Smooth muscle cell (in vitro differentiated cells): ENCODE data around the gene CCDC138. TPM values are rescaled to one million over a fixed set of nuclear protein-coding genes. Genes with fewer than 3 reads are reported as not detected.

Experiments used
- DNase-seq: peaks from one replicate; lab custom pipeline; 2025; ENCODE audit not compliant: unreplicated experiment; lab: John Stamatoyannopoulos, UW
- H2AFZ ChIP-seq: fragments of 200-600 bp; sonication (generic); 2 replicates; pipeline ENCODE4 v1.6.0; 2016; ENCODE audit warnings: antibody characterized with exemption, low read depth, mild to moderate bottlenecking
- H3F3A ChIP-seq: fragments of 200-600 bp; sonication (generic); 2 replicates; pipeline ENCODE4 v1.6.0; 2017; ENCODE audit warnings: antibody characterized with exemption, low read depth
- H3K27ac ChIP-seq: fragments of 200-600 bp; sonication (generic); 2 replicates; pipeline ENCODE4 v1.5.1; 2016; ENCODE audit warnings: low read depth, mild to moderate bottlenecking
- H3K27me3 ChIP-seq: fragments of 200-600 bp; sonication (generic); 2 replicates; pipeline ENCODE4 v1.6.1; 2016; ENCODE audit warnings: low read depth, mild to moderate bottlenecking
- H3K36me3 ChIP-seq: fragments of 200-600 bp; sonication (generic); 2 replicates; pipeline ENCODE4 v1.5.1; 2016; ENCODE audit warnings: low read depth
- H3K4me1 ChIP-seq: fragments of 200-600 bp; sonication (generic); 2 replicates; pipeline ENCODE4 v1.5.1; 2016; ENCODE audit warnings: low read depth
- H3K4me2 ChIP-seq: fragments of 200-600 bp; sonication (generic); 2 replicates; pipeline ENCODE4 v1.6.0; 2016; ENCODE audit warnings: mild to moderate bottlenecking
- H3K4me3 ChIP-seq: fragments of 200-600 bp; sonication (generic); 2 replicates; pipeline ENCODE4 v1.5.1; 2016; ENCODE audit warnings: mild to moderate bottlenecking
- H3K79me2 ChIP-seq: fragments of 200-600 bp; sonication (generic); 2 replicates; pipeline ENCODE4 v1.6.0; 2016; ENCODE audit warnings: low read depth, mild to moderate bottlenecking
- H3K9ac ChIP-seq: fragments of 200-600 bp; sonication (generic); 2 replicates; pipeline ENCODE4 v1.6.0; 2016; ENCODE audit warnings: low read depth
- H3K9me3 ChIP-seq: fragments of 200-600 bp; sonication (generic); replicated peaks from 2 replicates; pipeline ENCODE4 v1.5.1; 2016; ENCODE audit warnings: low read depth
- H4K20me1 ChIP-seq: fragments of 200-600 bp; sonication (generic); 2 replicates; pipeline ENCODE4 v1.6.0; 2016; ENCODE audit warnings: low read depth
- WGBS: methylation state at CpG from one replicate; pipeline ENCODE4 v1.1.7; 2016; ENCODE audit warnings: low lambda C conversion rate; 5-methylcytosine and 5-hydroxymethylcytosine counted together
- polyA plus RNA-seq: library from polyadenylated mRNA; unstranded; fragments of >200 nt; fragmentation: Nextera tagmentation; extraction: Ambion mirVana; gene quantifications from 2 replicates; pipeline ENCODE4 v1.2.1, GENCODE V29; 2016
- total RNA-seq: library from RNA; depleted of rRNA; stranded (reverse); fragments of >200 nt; gene quantifications from 2 replicates; pipeline ENCODE4 v1.2.3, GENCODE V29; 2014
- TF ChIP-seq, protein P1 (sequence below): fragments of 200-600 bp; sonication (generic); IDR thresholded peaks from 2 replicates; pipeline ENCODE4 v1.5.1; 2017; ENCODE audit warnings: borderline replicate concordance, mild to moderate bottlenecking, antibody characterized with exemption; ENCODE audit not compliant: insufficient read depth, poor library complexity, severe bottlenecking

Gene CCDC138
- total and polyA plus RNA-seq, 2 experiments from 2014 or later = 2.7 to 5.9 TPM

DNA sequence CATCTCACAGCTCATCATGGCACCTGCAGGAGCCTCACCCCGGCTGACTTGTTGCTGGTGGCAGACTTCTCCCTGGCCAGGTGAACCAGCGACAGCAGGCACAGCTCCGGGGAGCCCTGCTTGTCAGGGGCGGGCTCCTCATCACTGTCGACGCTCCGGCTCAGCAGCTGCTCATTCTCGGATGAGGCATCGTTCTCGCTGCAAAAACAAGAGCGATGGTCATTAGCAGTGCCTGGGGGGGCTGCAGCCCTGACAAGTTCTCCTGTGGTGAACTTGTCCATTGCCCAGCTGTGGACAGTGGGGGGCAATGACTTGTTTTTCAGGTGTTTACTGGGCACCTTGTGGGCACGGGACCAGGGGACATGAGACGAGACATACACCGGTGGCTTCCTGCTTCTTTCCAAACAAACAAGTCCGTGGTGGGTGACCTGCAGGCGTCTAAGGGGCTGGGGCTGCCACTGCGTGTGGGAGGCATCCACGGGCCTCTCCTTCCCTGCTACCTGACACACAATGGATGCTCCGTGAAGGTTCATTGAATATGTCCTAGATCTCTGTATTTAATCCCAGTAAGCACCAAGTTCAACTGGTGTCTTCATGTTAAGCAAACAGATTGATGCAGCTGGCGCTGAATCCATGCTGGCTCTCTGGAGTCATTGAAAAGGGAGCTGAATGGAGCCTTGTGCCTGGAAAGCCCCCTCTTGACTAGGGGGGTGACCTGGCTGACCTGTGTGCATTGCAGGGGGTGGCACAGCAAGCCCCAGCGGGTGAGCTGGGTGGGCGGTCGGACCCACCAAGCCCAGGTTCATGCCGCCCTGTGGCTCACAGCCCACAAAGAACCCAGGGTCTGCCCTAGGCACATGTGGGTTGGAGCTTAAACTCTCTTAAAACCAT, 121.5 kb downstream of the CCDC138 start:
- Histone ChIP-seq H2AFZ (no peak overlapping the region), H3K9ac (no peak overlapping the region), H3K27ac (no peak overlapping the region), H4K20me1 (no peaks in the 10 kb centered on the region), H3K79me2 (no peaks in the 10 kb centered on the region), H3K4me2 (no peak overlapping the region), H3K4me1 (no peaks in the 10 kb centered on the region), H3F3A (no peaks in the 10 kb centered on the region), H3K9me3 (no peaks in the 10 kb centered on the region), H3K4me3 (no peak overlapping the region), H3K27me3 (no peaks in the 10 kb centered on the region), H3K36me3 (no peaks in the 10 kb centered on the region)
- TF ChIP-seq, protein P1, sequence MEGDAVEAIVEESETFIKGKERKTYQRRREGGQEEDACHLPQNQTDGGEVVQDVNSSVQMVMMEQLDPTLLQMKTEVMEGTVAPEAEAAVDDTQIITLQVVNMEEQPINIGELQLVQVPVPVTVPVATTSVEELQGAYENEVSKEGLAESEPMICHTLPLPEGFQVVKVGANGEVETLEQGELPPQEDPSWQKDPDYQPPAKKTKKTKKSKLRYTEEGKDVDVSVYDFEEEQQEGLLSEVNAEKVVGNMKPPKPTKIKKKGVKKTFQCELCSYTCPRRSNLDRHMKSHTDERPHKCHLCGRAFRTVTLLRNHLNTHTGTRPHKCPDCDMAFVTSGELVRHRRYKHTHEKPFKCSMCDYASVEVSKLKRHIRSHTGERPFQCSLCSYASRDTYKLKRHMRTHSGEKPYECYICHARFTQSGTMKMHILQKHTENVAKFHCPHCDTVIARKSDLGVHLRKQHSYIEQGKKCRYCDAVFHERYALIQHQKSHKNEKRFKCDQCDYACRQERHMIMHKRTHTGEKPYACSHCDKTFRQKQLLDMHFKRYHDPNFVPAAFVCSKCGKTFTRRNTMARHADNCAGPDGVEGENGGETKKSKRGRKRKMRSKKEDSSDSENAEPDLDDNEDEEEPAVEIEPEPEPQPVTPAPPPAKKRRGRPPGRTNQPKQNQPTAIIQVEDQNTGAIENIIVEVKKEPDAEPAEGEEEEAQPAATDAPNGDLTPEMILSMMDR = no peak
- DNase-seq = no peak
- WGBS = 91% methylated on average over 24 of the region's 24 CpGs

DNA sequence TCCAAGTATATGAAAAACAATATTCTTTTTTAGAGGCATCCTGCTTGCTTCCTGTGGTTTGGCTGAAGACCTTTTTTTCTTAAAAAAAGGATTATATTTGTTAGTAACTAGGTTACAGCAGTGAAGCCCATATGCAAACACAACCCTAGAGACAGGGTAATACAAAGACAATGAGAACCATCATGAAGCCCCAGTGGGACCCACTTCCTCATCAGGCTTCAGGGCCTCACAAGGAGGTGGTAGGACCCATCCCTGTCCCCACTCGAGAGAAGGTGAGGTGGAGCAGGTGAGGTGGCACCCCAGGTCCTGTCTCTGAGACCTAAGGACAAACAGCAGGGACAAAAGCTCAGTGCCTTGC, 122.1 kb downstream of the CCDC138 start:
- H3K4me3 ChIP-seq = no peak overlapping the region
- H2AFZ ChIP-seq = no peak overlapping the region
- H3K27ac ChIP-seq = no peak overlapping the region
- no peaks in the 10 kb centered on the region for H3K4me1 ChIP-seq
- H3K9me3 ChIP-seq = no peaks in the 10 kb centered on the region
- DNase-seq = no peak
- TF ChIP-seq, protein P1 = no peak
- no peaks in the 10 kb centered on the region for H3K27me3 ChIP-seq
- H4K20me1 ChIP-seq = no peaks in the 10 kb centered on the region
- H3K79me2 ChIP-seq = no peaks in the 10 kb centered on the region
- WGBS = 83% methylated on average over 1 of the region's 1 CpG
- H3K9ac ChIP-seq = no peak overlapping the region
- no peak overlapping the region for H3K4me2 ChIP-seq
- no peaks in the 10 kb centered on the region for H3F3A ChIP-seq
- no peaks in the 10 kb centered on the region for H3K36me3 ChIP-seq

DNA sequence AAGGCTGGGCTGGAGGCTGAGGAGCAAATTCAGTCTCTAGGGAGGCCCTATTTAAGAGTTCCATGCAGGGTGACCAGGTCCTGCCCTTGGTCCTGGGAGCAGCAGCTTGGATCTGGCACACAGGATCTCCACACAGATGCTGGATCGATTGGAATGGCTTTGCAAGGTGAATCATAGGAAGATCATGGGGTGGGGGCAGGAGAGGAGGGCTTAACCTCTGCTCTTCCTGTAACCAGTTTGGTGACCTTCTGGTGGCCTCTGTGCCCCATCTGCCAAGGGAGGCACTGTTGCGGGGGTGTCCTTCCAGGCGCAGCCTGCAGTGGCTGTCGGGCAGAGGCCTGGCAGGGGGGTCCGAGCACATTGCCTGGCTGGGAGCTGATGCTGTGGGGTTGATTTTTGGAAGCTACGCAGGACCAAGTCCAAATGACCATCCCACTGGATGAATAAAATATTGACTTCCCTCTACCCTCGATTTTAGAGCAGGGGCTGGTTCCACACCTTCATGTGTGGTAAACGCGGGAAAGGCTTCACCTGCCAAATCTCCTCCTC, 122.8 kb downstream of the CCDC138 start:
- no peaks in the 10 kb centered on the region for H3K36me3 ChIP-seq

More for the DNA sequence above, 122.8 kb downstream of the CCDC138 start:
- Histone ChIP-seq H3K4me3 (no peak overlapping the region), H3K27me3 (no peaks in the 10 kb centered on the region), H2AFZ (no peak overlapping the region), H3F3A (no peaks in the 10 kb centered on the region), H3K27ac (no peak overlapping the region), H3K79me2 (no peaks in the 10 kb centered on the region), H3K9me3 (no peaks in the 10 kb centered on the region), H4K20me1 (no peaks in the 10 kb centered on the region), H3K4me2 (no peak overlapping the region), H3K4me1 (no peaks in the 10 kb centered on the region), H3K9ac (no peak overlapping the region)
- no peak for DNase-seq
- WGBS = 88% methylated on average over 9 of the region's 9 CpGs
- TF ChIP-seq, protein P1 = no peak
